Superior temporal gyrus (tissue), 1 donor: ENCODE data around the gene PXMP2.

ENCODE experiments used
- DNase-seq: peaks from one replicate; pipeline ENCODE4 v3.0.0-alpha.2; 2016; ENCODE audit errors: extremely low spot score

PXMP2 gene

GRCh38 chr12:132723015-132723763 is 35.8 kb downstream of the PXMP2 start:
- DNase-seq, result no peak

GRCh38 chr12:132723764-132724140 is 36.4 kb downstream of the PXMP2 start:
- no peak for DNase-seq

GRCh38 chr12:132724506-132725241 is 37.3 kb downstream of the PXMP2 start:
- DNase-seq, result no peak

GRCh38 chr12:132726386-132726785 is 39.0 kb downstream of the PXMP2 start:
- no peak for DNase-seq

GRCh38 chr12:132727091-132727794 is 39.9 kb downstream of the PXMP2 start:
- no peak for DNase-seq

- no peak for DNase-seq
Observed at GRCh38 chr12:132728502-132728901, 41.1 kb downstream of the PXMP2 start.

- peak; percentile 44 for DNase-seq
Observed at GRCh38 chr12:132729541-132730320, 42.3 kb downstream of the PXMP2 start.

GRCh38 chr12:132730353-132730752 is 43.0 kb downstream of the PXMP2 start:
- no peak for DNase-seq

GRCh38 chr12:132731574-132731973 is 44.2 kb downstream of the PXMP2 start:
- no peak for DNase-seq

GRCh38 chr12:132734206-132734605 is 46.8 kb downstream of the PXMP2 start:
- no peak for DNase-seq

GRCh38 chr12:132735496-132735895 is 48.1 kb downstream of the PXMP2 start:
- no peak for DNase-seq

GRCh38 chr12:132736378-132736777 is 49.0 kb downstream of the PXMP2 start:
- DNase-seq, result no peak

GRCh38 chr12:132736913-132737312 is 49.5 kb downstream of the PXMP2 start:
- DNase-seq, result no peak

GRCh38 chr12:132739600-132740312 is 52.4 kb downstream of the PXMP2 start:
- no peak for DNase-seq

- no peak for DNase-seq
Observed at GRCh38 chr12:132740313-132740646, 52.9 kb downstream of the PXMP2 start.

GRCh38 chr12:132740652-132741051 is 53.3 kb downstream of the PXMP2 start:
- DNase-seq, result no peak

- DNase-seq, result no peak
Observed at GRCh38 chr12:132741620-132742019, 54.2 kb downstream of the PXMP2 start.

- DNase-seq, result no peak
Observed at GRCh38 chr12:132743831-132744230, 56.4 kb downstream of the PXMP2 start.

- DNase-seq, result no peak
Observed at GRCh38 chr12:132746613-132747012, 59.2 kb downstream of the PXMP2 start.

GRCh38 chr12:132747395-132747794 is 60.0 kb downstream of the PXMP2 start:
- no peak for DNase-seq

- no peak for DNase-seq
Observed at GRCh38 chr12:132747896-132748295, 60.5 kb downstream of the PXMP2 start.
